SK-N-SH (cell line): ENCODE data around the gene BTBD9. TPM values are rescaled to one million over a fixed set of nuclear protein-coding genes. Genes with fewer than 3 reads are reported as not detected.
A peak's percentile ranks its signal among the peaks of the same experiment; 100 is the strongest.

Experiments used
- CTCF ChIA-PET: fragments of 300-600, 350-600 bp; formaldehyde crosslinking; extraction: SDS; loops from one replicate; lab custom pipeline; 2021; lab: Yijun Ruan, JAX
- POLR2A ChIA-PET: fragments of 350-600 bp; sonication (Branson Sonifier 250); formaldehyde crosslinking; extraction: SDS; loops from one replicate; lab custom pipeline; 2020; ENCODE audit warnings: antibody characterized with exemption, inconsistent platforms; lab: Yijun Ruan, JAX
- DNase-seq: peaks from one replicate; pipeline ENCODE4 v3.0.0; 2012
- H2AFZ ChIP-seq: fragments of 200-600 bp; sonication (generic); 2 replicates; pipeline ENCODE4 v1.8.1; 2016; ENCODE audit warnings: antibody characterized with exemption, mild to moderate bottlenecking, low read depth
- H3F3A ChIP-seq: fragments of 200-600 bp; sonication (generic); replicated peaks from 2 replicates; pipeline ENCODE3; 2016; ENCODE audit warnings: antibody characterized with exemption, mild to moderate bottlenecking; ENCODE audit not compliant: insufficient read depth
- H3K27ac ChIP-seq, 2 experiments: fragments of 200-500 bp in 1 of 2; fragments of 200-600 bp in 1 of 2; sonication (Bioruptor generic) in 1 of 2; sonication (generic), shearing (Covaris generic) in 1 of 2; 2 replicates each; pipeline versions ENCODE4 v1.5.1 to v1.6.1; 2014 to 2016; ENCODE audit warnings: low read depth in 2 of 2, inconsistent platforms in 1 of 2, low read length in 1 of 2, mild to moderate bottlenecking in 1 of 2, mixed read lengths in 1 of 2
- H3K27me3 ChIP-seq: fragments of 200-600 bp; sonication (generic), shearing (Covaris generic); 2 replicates; pipeline ENCODE4 v1.6.1; 2016; ENCODE audit warnings: mixed run types; ENCODE audit not compliant: insufficient read depth
- H3K36me3 ChIP-seq, 2 experiments: fragments of 200-500 bp in 1 of 2; fragments of 200-600 bp in 1 of 2; sonication (Bioruptor generic) in 1 of 2; sonication (generic) in 1 of 2; replicated peaks in 1 of 2; 2 replicates each; pipeline versions ENCODE3 to v1.5.1; 2014 to 2016; ENCODE audit warnings: low read length in 1 of 2, mild to moderate bottlenecking in 1 of 2; ENCODE audit not compliant: insufficient read depth in 2 of 2, control insufficient read depth in 1 of 2
- H3K4me1 ChIP-seq, 2 experiments: fragments of 200-500 bp in 1 of 2; fragments of 200-600 bp in 1 of 2; sonication (Bioruptor generic) in 1 of 2; sonication (generic), shearing (Covaris generic) in 1 of 2; 2 replicates each; pipeline versions ENCODE4 v1.5.1 to v1.6.1; 2014 to 2016; ENCODE audit warnings: low read depth in 1 of 2, low read length in 1 of 2, mixed run types in 1 of 2; ENCODE audit not compliant: insufficient read depth in 2 of 2, control insufficient read depth in 1 of 2
- H3K4me2 ChIP-seq: fragments of 200-600 bp; sonication (generic), shearing (Covaris generic); 2 replicates; pipeline ENCODE4 v1.6.1; 2017; ENCODE audit warnings: mixed run types
- H3K4me3 ChIP-seq, 2 experiments: fragments of 200-500 bp in 1 of 2; fragments of 200-600 bp in 1 of 2; sonication (Bioruptor generic) in 1 of 2; sonication (generic), shearing (Covaris generic) in 1 of 2; 2 replicates each; pipeline versions ENCODE4 v1.5.1 to v1.8.1; 2014 to 2016; ENCODE audit warnings: low read depth in 2 of 2, inconsistent platforms in 1 of 2, low read length in 1 of 2, mild to moderate bottlenecking in 1 of 2, mixed read lengths in 1 of 2, moderate library complexity in 1 of 2
- H3K79me2 ChIP-seq: fragments of 200-600 bp; sonication (generic); 2 replicates; pipeline ENCODE4 v1.8.1; 2017; ENCODE audit warnings: mild to moderate bottlenecking; ENCODE audit not compliant: insufficient read depth
- H3K9ac ChIP-seq: fragments of 200-600 bp; sonication (generic); 2 replicates; pipeline ENCODE4 v1.6.1; 2017; ENCODE audit warnings: mixed run types
- H3K9me2 ChIP-seq: fragments of 200-600 bp; sonication (generic); 2 replicates; pipeline ENCODE4 v1.6.1; 2017; ENCODE audit warnings: mixed run types
- H3K9me3 ChIP-seq: fragments of 200-600 bp; sonication (generic); 2 replicates; pipeline ENCODE4 v1.6.1; 2017; ENCODE audit warnings: mixed run types, mild to moderate bottlenecking, moderate library complexity
- H4K20me1 ChIP-seq: fragments of 200-600 bp; sonication (generic); 2 replicates; pipeline ENCODE4 v1.6.1; 2017; ENCODE audit warnings: mild to moderate bottlenecking, mixed run types; ENCODE audit not compliant: insufficient read depth
- ELF1 ChIP-seq: IDR thresholded peaks from 2 replicates; pipeline ENCODE4 v1.4.0; 2012
- FOSL2 ChIP-seq: IDR thresholded peaks from 2 replicates; pipeline ENCODE4 v1.4.0; 2012; ENCODE audit warnings: low read depth, mild to moderate bottlenecking, moderate library complexity, borderline replicate concordance
- FOXJ3 ChIP-seq: sonication (generic); formaldehyde crosslinking; IDR thresholded peaks from 2 replicates; pipeline ENCODE4 v1.5.1; 2020; ENCODE audit warnings: mild to moderate bottlenecking, missing genetic modification reagents
- FOXM1 ChIP-seq: IDR thresholded peaks from 2 replicates; pipeline ENCODE4 v1.4.0; 2012; ENCODE audit warnings: low read depth, mild to moderate bottlenecking
- GABPA ChIP-seq: IDR thresholded peaks from 2 replicates; pipeline ENCODE4 v1.4.0; 2012; ENCODE audit warnings: low read depth, mild to moderate bottlenecking
- JUND ChIP-seq: IDR thresholded peaks from 2 replicates; pipeline ENCODE4 v1.4.0; 2012
- MXI1 ChIP-seq: IDR thresholded peaks from 2 replicates; pipeline ENCODE4 v1.6.1; 2012; ENCODE audit warnings: mild to moderate bottlenecking, low read depth, low read length, improper control_type of control experiment
- NFIC ChIP-seq: IDR thresholded peaks from 2 replicates; pipeline ENCODE4 v1.4.0; 2012; ENCODE audit warnings: borderline replicate concordance
- NRF1 ChIP-seq: IDR thresholded peaks from 2 replicates; pipeline ENCODE4 v1.6.1; 2012; ENCODE audit warnings: low read depth, mild to moderate bottlenecking, low read length
- POLR2AphosphoS5 ChIP-seq: IDR thresholded peaks from 2 replicates; pipeline ENCODE4 v1.6.1; 2012; ENCODE audit warnings: low read depth, low read length
- RCOR1 ChIP-seq: fragments of 150-350 bp; IDR thresholded peaks from 2 replicates; pipeline ENCODE4 v1.6.1; 2017; ENCODE audit warnings: antibody characterized with exemption, low read length
- SIN3A ChIP-seq: IDR thresholded peaks from 2 replicates; pipeline ENCODE4 v1.6.1; 2012; ENCODE audit warnings: low read depth, mild to moderate bottlenecking, low read length, moderate library complexity, borderline replicate concordance
- SMC3 ChIP-seq: IDR thresholded peaks from 2 replicates; pipeline ENCODE4 v1.6.1; 2012; ENCODE audit warnings: low read depth, low read length, improper control_type of control experiment
- TCF12 ChIP-seq: IDR thresholded peaks from 2 replicates; pipeline ENCODE4 v1.4.0; 2012
- TEAD4 ChIP-seq: IDR thresholded peaks from 2 replicates; pipeline ENCODE4 v1.4.0; 2012; ENCODE audit warnings: mild to moderate bottlenecking, borderline replicate concordance; ENCODE audit not compliant: insufficient read depth
- YY1 ChIP-seq: IDR thresholded peaks from 2 replicates; pipeline ENCODE4 v1.4.0; 2012; ENCODE audit warnings: low read depth, mild to moderate bottlenecking
- WGBS: methylation state at CpG from one replicate; pipeline ENCODE4 v1.1.6; 2017; ENCODE audit warnings: low lambda C conversion rate; 5-methylcytosine and 5-hydroxymethylcytosine counted together
- polyA plus RNA-seq, 3 experiments: library from polyadenylated mRNA; depleted of rRNA; stranded (reverse); fragments of >200 nt; gene quantifications; 2 replicates each; pipeline ENCODE4 v1.2.3, GENCODE V29; 2012
- TF ChIP-seq, protein P1 (sequence below): IDR thresholded peaks from 2 replicates; pipeline ENCODE4 v1.4.0; 2012; ENCODE audit warnings: low read depth, borderline replicate concordance
- TF ChIP-seq, protein P2 (sequence below): IDR thresholded peaks from 2 replicates; pipeline ENCODE4 v1.4.0; 2012; ENCODE audit warnings: low read depth, borderline replicate concordance
- TF ChIP-seq, protein P3 (sequence below): fragments of 150-350 bp; IDR thresholded peaks from 2 replicates; pipeline ENCODE4 v1.6.1; 2017; ENCODE audit warnings: antibody characterized with exemption, low read length, low read depth, borderline replicate concordance
- TF ChIP-seq, protein P4 (sequence below): IDR thresholded peaks from 2 replicates; pipeline ENCODE4 v1.4.0; 2012; ENCODE audit warnings: low read depth
- TF ChIP-seq, protein P5 (sequence below): IDR thresholded peaks from 2 replicates; pipeline ENCODE4; 2012
- TF ChIP-seq, protein P6 (sequence below): fragments of 200-600 bp; sonication (generic); IDR thresholded peaks from 2 replicates; pipeline ENCODE4 v1.6.1; 2017; ENCODE audit warnings: antibody characterized with exemption, mild to moderate bottlenecking, moderate library complexity

Gene BTBD9
- polyA plus RNA-seq, 1 of the 3 experiments (the other 2 are of a cell fraction) = 2.2 TPM

DNA sequence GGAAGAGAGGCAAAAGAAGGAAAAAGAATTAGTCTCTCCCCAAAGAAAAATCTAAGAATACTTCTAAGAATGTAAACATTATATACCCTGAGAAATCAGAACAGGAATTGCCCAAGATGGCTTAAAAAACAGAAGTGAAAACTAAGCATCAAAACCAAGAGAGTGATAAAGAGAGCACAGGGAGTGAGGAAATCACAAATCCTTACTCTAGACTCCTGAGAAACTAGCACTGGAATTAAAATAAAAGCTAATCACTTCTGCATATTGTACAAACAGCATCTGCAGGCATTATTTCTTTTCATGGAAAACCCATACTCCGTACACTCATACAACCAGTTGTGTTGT is 285.7 kb downstream of the BTBD9 start:
- no peak overlapping the region for H3K4me3 ChIP-seq
- no peak overlapping the region for H3K9ac ChIP-seq
- H3K9me3 ChIP-seq = no peaks in the 10 kb centered on the region
- POLR2A ChIA-PET = interaction anchor here (0.6 kb wide), 1 partner anchor 168 kb away, joined by 3 read pairs; no protein-coding TSS in a partner anchor
- no peak overlapping the region for H2AFZ ChIP-seq
- no peaks in the 10 kb centered on the region for H3K36me3 ChIP-seq
- CTCF ChIA-PET = no interaction called here
- H3K9me2 ChIP-seq = no peaks in the 10 kb centered on the region
- no peaks in the 10 kb centered on the region for H3K27me3 ChIP-seq
- no peak for DNase-seq
- H4K20me1 ChIP-seq = no peaks in the 10 kb centered on the region
- no peaks in the 10 kb centered on the region for H3F3A ChIP-seq
- TF ChIP-seq NRF1 (no peak), YY1 (no peak), MXI1 (no peak), SMC3 (no peak), TEAD4 (no peak), GABPA (no peak), POLR2AphosphoS5 (no peak), FOSL2 (no peak)
- TF ChIP-seq, protein P1, sequence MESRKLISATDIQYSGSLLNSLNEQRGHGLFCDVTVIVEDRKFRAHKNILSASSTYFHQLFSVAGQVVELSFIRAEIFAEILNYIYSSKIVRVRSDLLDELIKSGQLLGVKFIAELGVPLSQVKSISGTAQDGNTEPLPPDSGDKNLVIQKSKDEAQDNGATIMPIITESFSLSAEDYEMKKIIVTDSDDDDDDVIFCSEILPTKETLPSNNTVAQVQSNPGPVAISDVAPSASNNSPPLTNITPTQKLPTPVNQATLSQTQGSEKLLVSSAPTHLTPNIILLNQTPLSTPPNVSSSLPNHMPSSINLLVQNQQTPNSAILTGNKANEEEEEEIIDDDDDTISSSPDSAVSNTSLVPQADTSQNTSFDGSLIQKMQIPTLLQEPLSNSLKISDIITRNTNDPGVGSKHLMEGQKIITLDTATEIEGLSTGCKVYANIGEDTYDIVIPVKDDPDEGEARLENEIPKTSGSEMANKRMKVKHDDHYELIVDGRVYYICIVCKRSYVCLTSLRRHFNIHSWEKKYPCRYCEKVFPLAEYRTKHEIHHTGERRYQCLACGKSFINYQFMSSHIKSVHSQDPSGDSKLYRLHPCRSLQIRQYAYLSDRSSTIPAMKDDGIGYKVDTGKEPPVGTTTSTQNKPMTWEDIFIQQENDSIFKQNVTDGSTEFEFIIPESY = no peak
- H3K4me1 ChIP-seq = peaks cover 3 to 46% of the 10 kb centered on the region in 2 experiments; a peak in 2 of 4 replicates
- WGBS = 95% methylated on average over 1 of the region's 1 CpG
- H3K4me2 ChIP-seq = no peak overlapping the region
- H3K79me2 ChIP-seq = no peaks in the 10 kb centered on the region
- H3K27ac ChIP-seq = peak overlapping the region in 1 of 2 experiments; percentile 53; a peak in 2 of 4 replicates

DNA sequence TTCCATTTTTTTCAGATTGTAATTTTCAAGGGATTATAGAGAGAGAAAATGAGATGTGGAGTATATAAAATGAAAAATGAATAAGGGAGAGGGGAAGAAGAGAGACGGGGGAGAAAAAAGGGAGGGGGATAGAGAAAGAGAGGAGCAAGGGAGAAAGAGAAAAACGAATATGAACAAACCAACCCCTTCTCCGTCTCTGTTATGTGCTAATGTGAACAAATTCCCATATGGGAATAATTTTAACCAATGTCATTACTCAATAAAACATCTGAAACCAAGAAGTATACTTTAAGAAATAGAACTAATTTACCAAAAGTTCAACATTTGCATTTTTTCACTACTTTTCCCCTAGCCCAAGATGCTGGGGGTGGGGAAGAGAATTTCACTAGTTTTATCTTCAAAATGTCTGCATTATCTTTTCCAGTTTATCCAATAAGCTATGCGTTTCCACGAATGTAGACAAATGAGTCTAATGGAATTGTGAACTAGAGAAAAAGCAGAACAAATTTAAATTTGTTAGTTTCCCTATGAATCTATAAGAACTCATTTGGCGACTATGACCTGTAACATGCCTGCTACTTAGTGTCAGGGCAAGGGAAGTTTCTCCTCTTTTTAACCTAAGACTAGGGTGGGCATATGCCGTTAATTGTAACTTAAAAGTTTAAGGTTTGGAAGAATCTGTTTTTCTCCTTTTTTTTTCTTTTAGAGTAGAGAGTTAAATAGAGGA is 286.3 kb downstream of the BTBD9 start:
- H3K4me2 ChIP-seq = no peak overlapping the region
- CTCF ChIA-PET = interaction anchor here (1.0 kb wide), 1 partner anchor 26 kb away, joined by 3 read pairs; no protein-coding TSS in a partner anchor
- no peaks in the 10 kb centered on the region for H3K9me3 ChIP-seq
- H3K27ac ChIP-seq = peak overlapping the region in 1 of 2 experiments; percentile 53; a peak in 2 of 4 replicates
- POLR2A ChIA-PET = interaction anchor here (0.6 kb wide), 1 partner anchor 169 kb away, joined by 3 read pairs; no protein-coding TSS in a partner anchor
- H3K9ac ChIP-seq = no peak overlapping the region
- WGBS = 89% methylated on average over 7 of the region's 7 CpGs
- H3K36me3 ChIP-seq = no peaks in the 10 kb centered on the region
- H3K4me1 ChIP-seq = peaks cover 3 to 43% of the 10 kb centered on the region in 2 experiments; a peak in 2 of 4 replicates
- no peak for DNase-seq
- no peaks in the 10 kb centered on the region for H3F3A ChIP-seq
- no peaks in the 10 kb centered on the region for H3K27me3 ChIP-seq
- no peak overlapping the region for H3K4me3 ChIP-seq
- no peaks in the 10 kb centered on the region for H3K79me2 ChIP-seq
- no peaks in the 10 kb centered on the region for H3K9me2 ChIP-seq
- no peak overlapping the region for H2AFZ ChIP-seq
- H4K20me1 ChIP-seq = no peaks in the 10 kb centered on the region
- TF ChIP-seq ELF1 (no peak), SIN3A (no peak), FOXJ3 (CRISPR knock-in tag) (no peak), TCF12 (no peak), JUND (no peak), GABPA (no peak), NFIC (no peak), RCOR1 (no peak), FOXM1 (no peak)
- TF ChIP-seq, protein P2, sequence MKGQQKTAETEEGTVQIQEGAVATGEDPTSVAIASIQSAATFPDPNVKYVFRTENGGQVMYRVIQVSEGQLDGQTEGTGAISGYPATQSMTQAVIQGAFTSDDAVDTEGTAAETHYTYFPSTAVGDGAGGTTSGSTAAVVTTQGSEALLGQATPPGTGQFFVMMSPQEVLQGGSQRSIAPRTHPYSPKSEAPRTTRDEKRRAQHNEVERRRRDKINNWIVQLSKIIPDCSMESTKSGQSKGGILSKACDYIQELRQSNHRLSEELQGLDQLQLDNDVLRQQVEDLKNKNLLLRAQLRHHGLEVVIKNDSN = no peak
- TF ChIP-seq, protein P3, sequence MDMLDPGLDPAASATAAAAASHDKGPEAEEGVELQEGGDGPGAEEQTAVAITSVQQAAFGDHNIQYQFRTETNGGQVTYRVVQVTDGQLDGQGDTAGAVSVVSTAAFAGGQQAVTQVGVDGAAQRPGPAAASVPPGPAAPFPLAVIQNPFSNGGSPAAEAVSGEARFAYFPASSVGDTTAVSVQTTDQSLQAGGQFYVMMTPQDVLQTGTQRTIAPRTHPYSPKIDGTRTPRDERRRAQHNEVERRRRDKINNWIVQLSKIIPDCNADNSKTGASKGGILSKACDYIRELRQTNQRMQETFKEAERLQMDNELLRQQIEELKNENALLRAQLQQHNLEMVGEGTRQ = no peak
- TF ChIP-seq, protein P4, sequence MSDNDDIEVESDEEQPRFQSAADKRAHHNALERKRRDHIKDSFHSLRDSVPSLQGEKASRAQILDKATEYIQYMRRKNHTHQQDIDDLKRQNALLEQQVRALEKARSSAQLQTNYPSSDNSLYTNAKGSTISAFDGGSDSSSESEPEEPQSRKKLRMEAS = no peak
- TF ChIP-seq, protein P5, sequence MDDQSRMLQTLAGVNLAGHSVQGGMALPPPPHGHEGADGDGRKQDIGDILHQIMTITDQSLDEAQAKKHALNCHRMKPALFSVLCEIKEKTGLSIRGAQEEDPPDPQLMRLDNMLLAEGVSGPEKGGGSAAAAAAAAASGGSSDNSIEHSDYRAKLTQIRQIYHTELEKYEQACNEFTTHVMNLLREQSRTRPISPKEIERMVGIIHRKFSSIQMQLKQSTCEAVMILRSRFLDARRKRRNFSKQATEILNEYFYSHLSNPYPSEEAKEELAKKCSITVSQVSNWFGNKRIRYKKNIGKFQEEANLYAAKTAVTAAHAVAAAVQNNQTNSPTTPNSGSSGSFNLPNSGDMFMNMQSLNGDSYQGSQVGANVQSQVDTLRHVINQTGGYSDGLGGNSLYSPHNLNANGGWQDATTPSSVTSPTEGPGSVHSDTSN = no peak
- TF ChIP-seq, protein P6, sequence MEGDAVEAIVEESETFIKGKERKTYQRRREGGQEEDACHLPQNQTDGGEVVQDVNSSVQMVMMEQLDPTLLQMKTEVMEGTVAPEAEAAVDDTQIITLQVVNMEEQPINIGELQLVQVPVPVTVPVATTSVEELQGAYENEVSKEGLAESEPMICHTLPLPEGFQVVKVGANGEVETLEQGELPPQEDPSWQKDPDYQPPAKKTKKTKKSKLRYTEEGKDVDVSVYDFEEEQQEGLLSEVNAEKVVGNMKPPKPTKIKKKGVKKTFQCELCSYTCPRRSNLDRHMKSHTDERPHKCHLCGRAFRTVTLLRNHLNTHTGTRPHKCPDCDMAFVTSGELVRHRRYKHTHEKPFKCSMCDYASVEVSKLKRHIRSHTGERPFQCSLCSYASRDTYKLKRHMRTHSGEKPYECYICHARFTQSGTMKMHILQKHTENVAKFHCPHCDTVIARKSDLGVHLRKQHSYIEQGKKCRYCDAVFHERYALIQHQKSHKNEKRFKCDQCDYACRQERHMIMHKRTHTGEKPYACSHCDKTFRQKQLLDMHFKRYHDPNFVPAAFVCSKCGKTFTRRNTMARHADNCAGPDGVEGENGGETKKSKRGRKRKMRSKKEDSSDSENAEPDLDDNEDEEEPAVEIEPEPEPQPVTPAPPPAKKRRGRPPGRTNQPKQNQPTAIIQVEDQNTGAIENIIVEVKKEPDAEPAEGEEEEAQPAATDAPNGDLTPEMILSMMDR = no peak
